Measurements from ENCODE around the gene ARMC6.

The ARMC6 gene

DNA sequence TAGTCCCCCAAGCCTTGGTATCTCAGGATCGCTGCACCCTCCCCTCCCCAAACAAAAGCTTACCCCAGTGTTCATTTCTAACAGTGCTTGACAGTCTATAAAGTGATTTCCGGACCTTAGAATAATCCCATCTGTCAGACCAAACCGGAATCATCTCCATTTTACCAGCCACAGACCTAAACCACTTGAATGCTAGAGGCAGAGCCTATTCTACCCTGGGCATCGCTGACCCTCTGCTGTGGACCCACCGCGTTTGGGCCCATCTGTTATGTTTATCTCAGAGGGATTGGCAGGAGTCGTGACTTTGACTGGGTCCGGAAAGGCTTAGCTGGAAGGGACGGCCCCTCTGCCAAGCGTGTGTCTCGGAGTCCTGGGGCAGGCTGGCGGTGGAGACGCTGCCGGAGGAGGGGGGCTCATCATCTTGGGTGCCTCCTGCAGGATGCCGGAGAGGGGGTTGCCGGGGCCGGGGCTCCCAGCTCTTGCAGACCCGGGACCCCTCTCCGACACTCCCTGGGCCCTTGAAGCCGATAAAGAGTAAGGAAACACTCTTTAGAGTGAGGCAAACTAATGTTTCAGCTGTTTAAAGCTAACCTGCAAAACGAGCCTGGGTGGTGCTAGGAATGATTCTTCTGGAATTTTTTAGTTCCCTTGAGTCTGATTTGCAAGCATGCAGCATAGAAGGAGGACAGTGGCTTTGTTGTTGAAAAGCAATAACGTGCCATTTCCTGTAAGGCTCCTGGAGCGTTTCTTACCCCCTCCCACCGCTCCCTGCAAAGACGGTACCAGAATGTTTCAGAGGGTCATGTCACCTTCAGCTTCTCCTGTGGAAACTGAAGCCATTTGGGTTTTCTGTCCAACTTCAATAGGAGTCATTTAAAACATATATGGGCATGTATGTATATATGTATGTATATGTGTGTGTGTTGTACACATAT, 31.7 kb downstream of the ARMC6 start:
- intact Hi-C loops (cut with DNase I): no loop called here
- DNase-seq: peak in 1 of 10 donors; percentile 17

DNA sequence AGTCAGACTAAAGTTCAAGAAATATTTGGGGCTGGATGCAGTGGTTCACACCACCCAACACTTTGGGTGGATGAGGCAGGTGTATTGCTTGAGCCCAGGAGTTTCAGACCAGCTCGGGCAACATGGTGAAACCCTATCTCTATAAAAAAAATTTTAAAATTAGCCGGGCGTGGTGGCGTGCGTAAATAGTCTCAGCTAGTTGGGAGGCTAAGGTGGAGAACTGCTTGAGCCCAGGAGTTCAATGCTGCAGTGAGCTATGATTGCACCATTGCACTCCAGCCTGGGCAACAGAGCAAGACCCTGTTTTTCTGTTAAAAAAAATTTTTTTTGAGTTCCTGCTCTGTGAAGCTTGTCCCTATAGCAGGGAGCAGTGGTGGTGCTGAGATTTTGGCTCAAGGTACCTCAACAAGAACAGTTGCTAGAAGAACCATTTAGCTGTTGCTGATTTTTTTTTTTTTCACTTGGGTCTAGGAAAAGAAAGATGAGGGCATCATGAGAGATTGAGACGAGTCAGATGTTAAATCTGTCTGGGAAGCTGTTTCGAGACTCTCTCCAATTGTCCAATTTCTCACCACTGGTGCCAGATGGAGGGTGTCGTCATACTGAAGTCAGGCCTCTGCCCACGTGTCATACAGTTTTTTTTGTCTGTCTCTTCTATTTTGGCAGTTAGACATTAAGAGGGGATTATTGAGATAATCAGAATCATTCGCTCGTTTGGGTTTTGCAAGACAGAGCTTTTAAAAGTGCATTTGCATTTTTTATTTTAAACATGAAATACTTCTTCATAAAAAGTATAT, 34.1 kb downstream of the ARMC6 start:
- peak in 2 of 10 donors; percentile 18 to 36 for DNase-seq
- intact Hi-C loops (cut with DNase I): no loop called here

DNA sequence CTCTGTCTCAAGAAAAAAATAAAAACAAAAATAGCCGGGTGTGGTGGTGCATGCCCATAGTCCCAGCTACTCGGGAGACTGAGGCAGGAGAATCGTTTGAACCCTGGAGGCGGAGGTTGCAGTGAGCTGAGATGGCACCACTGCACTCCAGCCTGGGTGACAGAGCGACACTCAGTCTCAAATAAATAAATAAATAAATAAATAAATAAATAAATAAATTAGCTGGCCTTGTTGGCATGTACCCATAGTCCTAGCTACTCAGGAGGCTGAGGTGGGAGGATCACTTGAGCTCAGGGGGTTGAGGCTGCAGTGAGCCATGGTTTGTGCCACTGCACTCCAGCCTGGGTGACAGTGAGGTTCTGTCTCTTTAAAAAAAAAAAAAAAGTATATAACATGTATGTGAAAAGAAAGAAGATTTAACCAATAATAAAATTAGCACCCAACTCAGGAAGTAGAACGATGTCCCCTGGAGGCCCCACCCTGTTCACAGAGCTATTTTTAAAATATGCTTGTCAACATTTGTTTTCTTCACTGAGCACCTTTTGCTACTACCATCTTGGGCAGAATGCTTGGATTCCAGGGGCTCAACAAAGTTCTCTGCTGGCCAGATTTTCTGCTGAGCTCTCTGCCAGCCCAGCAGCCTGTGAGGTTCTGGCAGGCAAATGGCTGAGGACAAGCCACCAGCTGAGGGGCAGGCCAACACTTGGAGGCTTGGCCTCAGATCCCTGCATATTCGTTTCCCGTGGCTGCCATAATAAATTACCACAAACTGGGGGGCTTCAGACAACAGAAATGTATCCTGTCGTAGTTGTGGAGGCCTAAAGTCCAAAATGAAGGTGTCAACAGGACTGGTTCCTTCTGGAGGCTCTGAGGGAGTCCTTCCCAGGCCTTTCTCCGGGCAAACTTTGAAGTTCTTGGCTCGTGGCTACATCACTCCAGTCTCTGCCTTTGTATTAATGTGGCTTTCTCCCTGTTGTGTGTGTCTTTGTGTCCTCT, 35.6 kb downstream of the ARMC6 start:
- peak in 1 of 10 donors; percentile 18 for DNase-seq
- intact Hi-C loops (cut with DNase I): no loop called here

DNA sequence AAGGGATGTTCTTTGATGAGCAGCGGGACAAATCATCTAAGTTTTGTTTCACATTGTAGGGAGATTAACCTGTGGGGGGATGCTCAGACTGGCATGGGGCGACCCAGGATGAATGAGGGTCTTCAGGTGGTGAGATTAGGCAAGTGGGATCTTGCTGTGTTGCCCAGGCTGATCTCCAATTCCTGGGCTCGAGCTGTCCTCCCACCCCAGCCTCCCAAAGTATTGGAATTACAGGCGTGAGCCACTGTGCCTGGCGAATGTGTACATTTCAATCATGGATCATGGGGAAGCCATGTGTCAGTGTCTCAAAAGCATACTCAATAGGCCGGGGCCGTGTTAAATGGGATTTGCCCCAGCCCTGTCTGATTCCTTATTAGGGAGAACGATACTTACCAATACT, 38.5 kb downstream of the ARMC6 start:
- DNase-seq: no peak
- intact Hi-C loops (cut with DNase I): no loop called here

DNA sequence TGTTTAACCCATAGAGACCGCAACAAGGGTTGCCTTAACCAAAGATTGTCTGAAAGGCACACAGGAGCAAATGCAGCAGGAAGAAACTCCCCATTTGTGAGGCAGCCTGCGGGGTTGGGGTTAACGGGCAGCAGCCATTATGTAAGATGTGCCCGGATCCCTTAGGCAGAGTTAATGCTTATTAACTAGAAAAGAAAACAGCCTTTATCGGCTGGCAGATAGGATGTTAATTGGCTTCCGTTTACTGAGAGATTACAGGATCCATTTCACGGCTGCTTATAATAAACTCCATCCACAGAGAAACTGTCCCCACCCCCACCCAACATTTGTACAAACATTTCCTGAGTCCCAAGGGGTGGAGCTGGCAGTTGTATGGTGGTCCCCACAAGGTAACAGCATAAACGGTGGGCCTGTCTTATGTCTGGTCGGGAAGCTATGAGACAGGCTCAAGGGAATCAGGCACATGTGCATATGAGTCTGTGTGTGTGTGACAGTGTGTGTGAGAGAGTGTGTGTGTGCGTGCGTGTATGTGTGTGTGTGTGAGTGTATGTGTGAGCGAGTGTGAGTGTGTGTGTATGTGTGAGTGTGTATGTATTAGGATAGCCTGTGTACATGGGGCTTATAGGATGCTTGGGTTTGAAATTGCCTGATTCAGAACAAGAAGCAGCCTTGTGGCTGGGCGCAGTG, 40.9 kb downstream of the ARMC6 start:
- no peak for DNase-seq
- intact Hi-C loops (cut with DNase I): no loop called here

DNA sequence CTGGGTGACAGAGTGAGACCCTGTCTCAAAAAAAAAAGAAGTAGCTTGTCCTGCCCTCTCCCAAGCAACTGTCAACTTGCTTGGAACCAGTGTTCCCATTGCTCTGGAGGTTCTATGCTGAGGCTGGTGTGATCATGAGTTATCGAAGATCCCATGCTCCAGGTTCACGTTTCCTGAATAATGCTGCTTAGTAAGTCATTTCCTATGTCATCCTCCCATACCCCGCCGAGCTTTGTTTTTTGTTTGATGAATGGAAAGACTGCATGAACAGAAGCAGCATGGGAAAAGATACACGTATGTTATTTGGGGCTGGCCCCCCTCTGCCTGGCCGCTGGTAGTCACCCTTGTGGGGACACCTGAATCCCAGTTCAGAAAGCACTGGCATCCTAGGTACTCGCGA, 41.7 kb downstream of the ARMC6 start:
- DNase-seq: no peak
- intact Hi-C loops (cut with DNase I): no loop called here

DNA sequence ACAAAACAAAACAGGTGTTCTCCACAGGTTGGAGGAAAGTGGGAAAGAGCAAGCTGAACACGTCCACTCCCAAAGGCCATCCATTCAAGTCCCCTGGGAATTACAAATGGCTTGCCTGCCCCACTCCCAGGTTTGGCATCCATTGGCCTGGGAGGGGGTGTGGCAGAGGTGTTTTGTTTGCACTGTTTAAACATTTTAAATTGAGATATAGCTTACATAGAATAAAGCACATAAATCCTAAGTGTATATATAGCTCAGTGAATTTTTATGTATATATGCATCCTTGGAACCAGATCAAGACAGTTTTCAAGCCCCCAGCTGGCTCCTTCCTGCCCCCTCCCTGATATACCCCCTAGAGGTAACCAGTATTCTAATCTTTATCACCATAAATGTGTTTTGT, 43.1 kb downstream of the ARMC6 start:
- intact Hi-C loops (cut with DNase I): no loop called here
- DNase-seq: no peak

DNA sequence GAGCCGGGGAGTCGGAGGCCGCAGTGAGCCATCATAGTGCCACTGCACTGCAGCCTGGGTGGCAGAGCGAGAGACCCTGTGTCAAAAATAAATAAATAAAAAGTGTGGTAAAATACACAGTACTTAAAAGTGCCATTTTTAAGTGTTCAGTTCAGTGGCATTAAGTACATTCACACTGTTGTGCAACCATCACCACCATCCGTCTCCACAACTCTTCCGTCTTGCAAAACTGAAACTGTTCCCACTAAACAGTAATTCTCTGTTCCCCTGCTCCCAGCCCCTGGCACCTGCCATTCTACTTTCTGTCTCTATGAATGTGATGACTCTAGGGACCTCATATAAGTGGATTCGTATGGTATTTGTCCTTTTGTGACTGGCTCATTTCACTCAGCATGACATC, 43.7 kb downstream of the ARMC6 start:
- intact Hi-C loops (cut with DNase I): no loop called here
- no peak for DNase-seq

DNA sequence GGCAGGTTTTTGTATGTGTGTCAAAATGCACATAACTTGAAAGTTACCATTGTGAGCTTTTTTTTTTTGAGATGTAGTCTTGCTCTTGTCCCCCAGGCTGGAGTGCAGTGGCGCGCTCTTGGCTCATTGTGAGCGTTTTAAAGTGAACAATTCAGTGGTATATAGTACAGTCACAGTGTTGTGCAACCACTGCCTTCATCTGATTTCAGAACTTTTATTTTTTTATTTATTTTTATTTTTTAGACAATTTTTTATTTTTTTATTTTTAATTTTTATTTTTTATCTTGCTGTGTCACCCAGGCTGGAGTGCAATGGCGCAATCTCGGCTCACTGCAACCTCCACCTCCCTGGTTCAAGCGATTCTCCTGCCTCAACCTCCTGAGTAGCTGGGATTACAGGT, 45.4 kb downstream of the ARMC6 start:
- no peak for DNase-seq
- intact Hi-C loops (cut with DNase I): no loop called here

DNA sequence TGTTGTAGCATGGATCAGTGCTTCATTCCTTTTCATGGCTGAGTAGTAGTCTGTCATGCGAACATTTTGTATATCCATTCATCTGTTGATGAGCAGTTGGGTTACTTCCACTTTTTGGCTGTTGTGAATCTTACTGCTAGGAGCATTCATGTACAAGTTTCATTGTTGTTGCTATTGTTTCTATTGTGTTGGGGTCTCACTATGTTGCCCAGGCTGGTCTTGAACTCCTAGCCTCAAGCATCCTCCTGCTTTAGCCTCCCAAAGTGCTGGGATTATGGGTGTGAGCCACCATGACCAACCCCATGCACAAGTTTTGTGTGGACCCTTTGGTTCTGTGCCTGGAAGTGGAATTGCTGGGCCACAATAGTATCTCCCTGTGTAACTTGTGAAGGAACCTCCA, 46.2 kb downstream of the ARMC6 start:
- DNase-seq: no peak
- intact Hi-C loops (cut with DNase I): no loop called here

DNA sequence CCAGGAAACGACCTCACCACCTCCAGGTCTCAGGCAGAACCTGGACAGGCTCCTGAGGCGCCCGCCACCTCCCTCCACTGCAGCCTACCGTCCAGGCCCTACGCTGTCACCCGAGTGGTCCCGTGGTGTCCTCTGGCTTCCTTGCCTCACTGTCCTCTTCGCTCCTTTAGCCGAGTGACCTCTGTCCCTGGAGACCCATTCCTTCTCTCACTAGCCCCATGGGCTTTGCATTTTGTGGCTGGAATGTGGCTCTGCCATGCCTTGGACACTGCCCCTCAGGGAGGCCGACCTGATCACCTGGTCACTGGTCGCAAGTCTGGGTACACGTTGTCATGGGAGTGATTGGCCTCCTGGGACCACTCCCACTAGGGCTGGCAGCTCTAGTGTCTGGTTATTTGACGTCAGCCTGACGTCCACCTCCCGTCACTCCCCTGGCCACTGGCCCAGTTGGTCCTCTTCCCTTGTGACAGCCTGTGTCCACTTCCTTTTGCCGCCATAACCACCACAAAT, 48.3 kb downstream of the ARMC6 start:
- no peak for DNase-seq
- intact Hi-C loops (cut with DNase I): no loop called here

DNA sequence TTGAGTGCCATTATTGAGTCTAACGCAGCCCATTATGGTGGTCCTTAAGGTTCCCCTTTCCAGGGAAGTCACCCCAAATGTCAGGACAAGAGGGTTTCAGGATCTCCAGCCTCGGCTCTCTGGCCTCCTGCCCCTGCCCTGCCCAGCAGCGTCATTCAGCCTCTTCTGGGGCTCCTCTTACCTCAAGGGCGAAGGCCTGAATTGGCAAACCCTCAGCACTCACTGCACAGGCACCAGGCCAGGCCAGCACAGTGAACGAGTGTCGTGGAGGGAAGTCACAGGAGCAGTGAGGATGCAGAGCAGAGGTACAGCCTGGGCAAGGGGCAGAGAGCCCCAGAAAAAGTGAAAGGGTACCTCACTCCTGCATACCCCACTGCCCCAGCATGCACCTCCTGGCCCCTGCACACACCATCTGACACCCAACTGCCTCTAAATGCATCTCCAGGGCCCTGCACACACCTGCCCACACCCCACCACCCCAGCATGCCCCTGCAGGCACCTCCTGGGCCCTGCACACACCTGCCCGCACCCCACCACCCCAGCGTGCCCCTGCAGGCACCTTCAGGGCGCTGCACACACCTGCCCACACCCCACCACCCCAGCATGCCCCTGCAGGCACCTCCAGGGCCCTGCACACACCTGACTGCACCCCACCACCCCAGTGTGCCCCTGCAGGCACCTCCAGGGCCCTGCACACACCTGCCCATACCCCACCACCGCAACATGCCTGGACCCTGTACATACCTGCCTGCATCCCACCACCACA, 50.2 kb downstream of the ARMC6 start:
- intact Hi-C loops (cut with DNase I): no loop called here
- DNase-seq: no peak

DNA sequence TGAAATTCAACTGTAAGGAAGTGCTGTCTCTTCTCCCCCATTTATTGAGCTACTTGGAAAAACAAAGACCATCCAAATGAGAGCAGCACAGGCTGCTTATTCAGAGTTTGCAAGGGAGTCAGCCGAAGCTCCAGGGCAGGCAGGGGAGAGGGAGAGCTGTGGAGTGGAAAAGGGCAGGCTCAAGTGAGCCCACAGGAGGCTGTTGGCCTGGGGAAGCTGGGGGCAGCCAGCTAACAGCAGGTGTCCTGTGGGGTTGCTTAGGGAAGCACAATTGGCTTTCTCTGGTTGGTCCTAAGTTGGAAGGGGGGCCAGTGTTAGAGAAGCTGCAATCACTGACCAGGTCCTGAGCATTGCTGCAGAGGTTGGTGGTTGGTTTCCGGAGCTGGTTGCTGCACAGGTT, 54.3 kb downstream of the ARMC6 start:
- intact Hi-C loops (cut with DNase I): no loop called here
- DNase-seq: no peak

DNA sequence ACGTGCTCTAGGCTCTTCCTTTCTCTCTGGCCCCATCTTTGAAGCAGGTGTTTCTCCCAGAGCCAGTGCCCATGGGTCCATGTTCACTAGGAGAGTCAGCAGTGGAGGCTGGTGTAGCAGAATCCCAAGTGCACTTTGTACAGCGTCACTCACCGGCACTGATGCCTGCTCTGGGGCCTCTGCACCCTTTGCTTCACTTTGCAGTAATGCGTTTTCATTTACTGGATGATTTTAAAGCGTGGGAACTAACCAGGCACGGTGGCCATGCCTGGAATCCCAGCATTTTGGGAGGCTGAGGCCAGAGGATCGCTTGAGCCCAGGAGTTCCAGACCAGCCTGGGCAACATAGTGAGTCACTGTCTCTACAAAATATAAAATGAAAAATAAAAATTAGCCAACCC, 61.1 kb downstream of the ARMC6 start:
- intact Hi-C loops (cut with DNase I): no loop called here

DNA sequence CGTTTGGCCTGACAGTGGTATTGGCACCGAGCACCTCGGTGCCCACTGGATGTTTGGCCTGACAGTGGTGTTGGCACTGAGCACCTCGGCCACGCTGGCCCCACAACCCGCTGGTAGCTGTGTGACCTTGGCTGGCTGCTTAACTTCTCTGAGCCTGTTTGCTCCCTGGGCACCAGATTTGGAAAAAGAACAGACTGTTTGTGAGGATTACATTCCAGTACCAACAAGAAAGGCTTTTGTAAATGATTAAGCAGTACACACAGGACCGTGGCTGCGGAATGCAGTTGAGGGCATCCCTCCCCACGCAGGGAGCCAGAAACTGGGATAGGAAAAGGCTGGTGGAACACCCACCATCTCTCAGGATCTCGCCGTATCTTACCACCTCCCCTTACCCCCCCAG, 62.3 kb downstream of the ARMC6 start:
- intact Hi-C loops (cut with DNase I): no loop called here

More for the DNA sequence above, 61.1 kb downstream of the ARMC6 start:
- DNase-seq: no peak

DNA sequence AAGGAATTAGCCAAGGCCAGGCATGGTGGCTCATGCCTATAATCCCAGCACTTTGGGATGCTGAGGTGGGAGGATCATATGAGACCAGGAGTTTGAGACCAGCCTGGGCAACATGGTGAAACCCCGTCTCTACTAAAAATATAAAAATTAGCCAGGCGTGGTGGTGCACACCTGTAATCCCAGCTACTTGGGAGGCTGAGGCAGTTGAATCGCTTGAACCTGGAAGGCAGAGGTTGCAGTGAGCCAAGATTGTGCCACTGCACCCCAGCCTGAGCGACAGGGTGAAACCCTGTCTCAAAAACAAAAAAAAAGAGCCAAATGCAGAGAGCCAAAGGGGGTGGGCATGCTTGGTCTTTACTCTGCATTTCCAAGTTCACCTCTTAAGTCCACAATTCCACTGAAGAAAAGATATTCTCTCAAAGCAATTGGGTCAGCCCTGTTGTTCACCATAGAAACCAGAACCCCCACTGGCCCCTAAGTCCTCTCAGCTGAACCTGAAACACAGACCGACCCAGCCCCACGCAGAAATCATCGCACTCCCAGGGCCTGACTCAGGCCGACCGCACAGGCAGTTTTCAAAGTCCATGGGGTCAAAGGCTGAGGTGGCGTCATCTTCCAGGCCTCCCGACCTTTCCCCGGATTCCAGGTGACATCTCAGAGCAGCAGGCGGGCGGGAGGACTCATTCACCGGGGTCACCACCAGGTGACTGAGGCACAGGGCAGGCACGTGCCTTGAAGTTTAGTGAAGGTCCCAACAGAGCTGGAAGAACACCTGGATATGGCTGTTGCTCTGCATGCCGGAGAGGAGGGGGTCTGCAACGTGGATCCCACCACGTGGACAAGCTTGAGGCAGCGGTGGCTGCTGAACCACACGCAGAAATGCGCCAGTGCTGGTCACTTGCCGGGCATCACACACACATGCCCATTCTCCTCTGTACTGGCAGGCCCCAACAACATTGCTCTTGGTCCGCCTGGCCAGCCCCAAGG, 63.5 kb downstream of the ARMC6 start:
- no peak for DNase-seq
- intact Hi-C loops (cut with DNase I): no loop called here

More for the DNA sequence above, 62.3 kb downstream of the ARMC6 start:
- no peak for DNase-seq

DNA sequence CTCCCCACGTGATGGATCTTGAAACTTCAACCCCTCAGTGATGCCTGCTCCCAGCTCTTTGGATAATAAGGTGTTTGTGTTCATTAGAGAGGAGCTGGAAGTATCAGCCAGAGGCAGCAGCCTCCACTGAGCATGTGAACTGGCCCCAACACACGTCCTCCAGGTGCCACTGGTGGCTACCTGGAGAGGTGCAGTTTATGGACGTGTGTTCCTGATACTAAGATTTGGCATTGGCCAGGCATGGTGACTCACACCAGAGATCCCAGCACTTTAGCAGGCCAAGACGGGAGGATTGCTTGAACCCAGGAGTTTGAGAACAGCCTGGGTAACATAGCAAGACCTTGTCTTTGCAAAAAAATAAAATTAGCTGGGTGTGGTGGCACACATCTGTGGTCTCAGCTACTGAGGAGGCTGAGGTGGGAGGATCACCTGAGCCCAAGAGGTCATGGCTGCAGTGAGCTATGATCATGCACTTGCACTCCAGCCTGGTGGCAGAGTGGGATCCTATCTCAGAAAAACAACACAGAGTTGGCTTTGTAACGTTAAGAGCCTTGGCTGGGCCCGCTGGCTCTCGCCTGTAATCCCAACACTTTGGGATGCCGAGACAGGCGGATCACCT, 64.8 kb downstream of the ARMC6 start:
- intact Hi-C loops (cut with DNase I): no loop called here
- no peak for DNase-seq
